ENCODE measurements around the gene KCNQ1OT1.

Gene KCNQ1OT1

DNA sequence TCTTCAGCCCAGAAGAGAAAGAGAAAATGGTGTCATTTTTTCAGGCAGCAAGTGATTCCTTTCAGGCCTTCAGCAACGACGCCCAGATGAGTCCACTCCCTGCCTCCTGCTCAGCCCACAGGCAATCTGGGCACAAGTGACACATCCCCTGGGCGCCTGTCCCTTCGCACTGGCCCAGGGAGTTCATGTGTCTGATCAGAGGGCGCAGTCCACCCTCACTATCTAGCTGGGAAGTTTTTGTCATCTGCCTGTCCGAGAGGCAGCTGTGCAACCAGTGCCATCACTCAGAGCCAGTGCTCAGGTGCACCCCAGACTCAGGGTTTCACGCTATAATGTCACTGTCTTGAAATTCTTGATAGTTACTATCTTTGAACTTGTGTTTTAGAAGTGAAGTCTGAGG lies 1.4 kb upstream of the KCNQ1OT1 start:
- DNase-seq, result no peak

DNA sequence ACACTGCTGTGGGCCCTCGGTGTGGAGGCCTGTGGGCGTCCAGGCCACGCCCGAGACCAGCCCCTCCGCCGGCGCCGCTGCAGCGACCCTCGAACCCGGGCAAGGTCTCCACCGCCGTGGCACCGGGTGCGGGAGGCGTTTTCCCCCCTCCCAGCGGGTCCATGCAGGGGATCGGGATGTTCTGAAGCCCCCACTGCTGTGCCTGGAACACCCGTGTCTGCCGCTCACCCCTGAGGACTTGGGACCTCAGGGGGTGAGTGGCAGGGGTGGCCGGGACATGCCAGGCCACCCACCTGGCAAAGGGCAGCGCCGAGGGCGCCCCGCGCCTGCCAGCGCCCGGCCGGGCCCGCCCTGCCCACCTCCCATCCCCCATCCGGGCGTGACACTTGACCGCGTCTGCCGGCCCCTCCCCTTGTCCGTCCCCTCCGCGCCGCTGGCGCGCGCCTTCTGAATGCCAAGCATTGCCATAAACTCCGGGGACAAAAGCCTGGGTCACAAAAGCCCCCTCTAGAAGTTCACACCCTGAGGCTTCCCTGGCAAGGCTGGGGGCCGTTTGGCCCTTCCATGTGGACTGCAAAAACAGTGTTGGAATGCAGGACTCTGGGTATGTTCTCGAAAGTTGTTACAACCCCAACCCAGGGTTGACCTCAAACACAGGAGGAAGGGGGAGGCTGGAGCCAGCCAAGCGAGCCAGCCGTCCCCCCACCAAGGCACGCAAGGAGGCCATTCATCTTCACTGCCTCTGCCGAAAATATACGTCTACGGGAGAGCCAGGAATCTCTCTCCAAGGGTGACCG lies 819 bp upstream of the KCNQ1OT1 start:
- peak; percentile 66 for DNase-seq

DNA sequence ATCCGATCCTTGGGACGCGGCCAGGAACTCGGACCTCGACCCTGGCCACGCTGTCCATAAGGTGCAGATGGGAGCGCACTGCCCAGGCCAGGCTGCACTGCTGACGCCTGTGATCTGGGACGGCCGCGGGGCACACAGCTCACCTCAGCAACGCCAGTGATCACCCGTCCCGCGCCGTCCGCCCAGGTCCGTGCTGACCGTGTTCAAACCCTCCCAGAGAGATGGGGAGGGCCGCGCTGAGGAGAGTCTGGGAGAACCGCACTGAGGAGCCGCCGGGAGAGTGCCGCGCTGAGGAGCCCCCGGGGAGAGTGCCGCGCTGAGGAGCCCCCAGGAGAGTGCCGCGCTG lies 636 bp downstream of the KCNQ1OT1 start:
- peak; percentile 43 for DNase-seq

DNA sequence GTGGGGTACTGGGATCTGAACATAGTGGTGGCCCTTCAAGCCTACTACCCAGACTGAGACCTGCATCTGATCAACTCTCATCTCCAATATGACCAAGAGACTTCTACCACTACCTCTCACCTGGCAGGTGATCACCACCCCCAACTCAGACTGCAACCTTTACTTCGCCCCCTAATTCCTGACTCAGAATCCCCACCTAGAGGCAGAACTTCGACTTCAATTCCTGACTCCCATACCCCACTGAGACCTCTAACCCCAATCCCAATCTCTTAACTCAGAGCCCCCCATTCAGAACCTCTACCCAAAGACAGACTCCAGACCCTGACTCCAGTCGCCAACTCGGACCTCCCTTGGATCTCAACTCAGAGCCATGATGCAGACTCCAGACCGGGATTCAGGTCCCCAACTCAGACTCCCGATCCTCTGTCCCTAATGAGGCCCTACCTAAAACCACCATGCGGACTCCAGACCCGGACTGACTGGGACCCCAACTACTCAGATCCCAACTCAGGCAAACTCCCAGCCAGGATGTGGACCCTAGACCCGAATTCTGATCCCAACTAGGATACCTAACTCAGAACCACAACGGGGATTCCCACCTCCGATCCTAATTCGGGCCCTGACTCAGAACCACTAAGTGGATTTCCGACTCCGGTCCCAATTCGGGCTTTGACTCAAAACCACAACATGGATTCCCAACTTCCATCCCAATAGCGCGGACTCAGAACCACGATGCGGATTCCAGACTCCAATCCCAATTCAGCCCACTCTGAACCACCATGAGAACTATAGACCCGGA lies 1.2 kb downstream of the KCNQ1OT1 start:
- DNase-seq, result no peak

DNA sequence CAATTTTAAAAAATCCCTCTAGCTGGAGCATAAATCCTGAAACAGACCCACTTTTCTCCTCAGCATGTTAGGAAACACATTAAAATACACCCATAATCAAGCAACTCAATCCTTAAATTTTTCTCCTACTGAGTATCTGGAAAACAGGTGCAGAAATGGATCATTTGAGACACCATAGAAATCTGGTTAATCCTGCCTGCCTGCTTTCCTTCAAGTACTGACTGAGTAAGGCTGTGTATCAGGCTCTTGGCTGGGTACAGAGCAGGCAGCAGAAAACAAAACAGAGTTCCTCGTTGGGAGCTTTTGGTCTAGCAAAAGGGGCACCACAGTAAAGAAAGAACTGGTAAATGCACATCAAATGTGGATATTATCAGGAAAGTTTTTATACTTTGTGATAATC lies 1.9 kb downstream of the KCNQ1OT1 start:
- no peak for DNase-seq

DNA sequence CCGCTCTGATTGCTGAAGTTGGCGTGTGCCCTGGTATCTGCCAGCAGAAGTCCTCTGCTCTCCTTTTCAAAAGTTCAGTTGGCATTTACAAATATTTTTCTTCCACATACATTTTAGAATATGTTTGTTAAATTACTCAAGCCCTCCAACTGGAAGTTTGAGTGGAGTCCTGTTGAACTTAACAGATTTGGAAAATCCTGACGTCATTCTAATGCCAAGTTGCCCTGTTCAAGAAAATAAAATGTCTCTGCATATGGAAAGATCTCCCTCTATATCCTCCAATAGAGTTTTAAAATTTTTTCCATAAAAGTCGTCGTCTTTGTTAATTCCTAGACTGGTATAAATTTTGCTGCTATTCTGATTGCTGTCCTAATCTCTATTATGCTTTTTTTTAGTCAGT lies 3.3 kb downstream of the KCNQ1OT1 start:
- DNase-seq, result no peak

DNA sequence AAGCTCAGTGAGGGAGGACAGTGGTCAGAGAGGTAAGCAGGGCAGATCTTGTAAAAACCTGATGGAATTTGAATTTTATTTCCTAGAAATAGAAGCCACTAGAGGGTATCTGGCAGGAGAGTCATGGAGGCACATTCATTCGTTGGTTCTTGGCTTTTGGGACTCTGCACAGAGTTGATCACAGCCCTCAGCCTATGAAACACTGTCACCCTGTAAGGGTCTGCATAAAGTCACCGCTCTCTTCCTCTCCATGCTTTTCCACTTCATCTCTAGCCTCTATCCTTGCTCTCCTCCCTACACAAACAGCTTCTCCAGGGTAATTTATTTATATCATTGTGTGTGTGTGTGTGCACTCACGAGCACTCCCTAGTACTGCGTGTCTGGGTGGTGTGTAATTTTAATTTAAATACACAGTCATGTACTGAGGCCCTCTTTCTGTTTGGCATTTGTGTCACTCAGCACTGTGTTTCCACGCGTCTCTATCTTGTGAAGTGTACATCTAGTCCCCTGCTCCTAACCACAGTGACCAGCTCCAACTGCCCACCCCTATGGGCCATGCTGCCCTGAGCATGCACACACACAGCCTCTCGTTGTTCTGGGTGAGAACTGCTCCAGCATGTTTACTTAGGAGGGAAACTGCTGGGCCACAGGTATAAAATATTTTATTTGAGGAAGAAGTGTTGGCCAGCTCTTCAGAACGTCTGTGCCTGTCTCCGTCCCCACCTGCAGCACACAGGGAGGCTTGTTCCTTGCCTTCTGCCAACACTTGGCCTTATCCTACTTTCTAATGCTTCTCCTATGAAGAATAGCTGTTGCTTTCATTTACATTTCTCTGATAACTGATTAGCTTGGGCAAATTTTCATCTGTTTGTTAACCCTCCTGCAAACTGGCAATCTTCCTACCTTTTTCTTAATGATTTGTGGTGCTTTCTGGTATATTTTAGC lies 4.5 kb downstream of the KCNQ1OT1 start:
- no peak for DNase-seq

DNA sequence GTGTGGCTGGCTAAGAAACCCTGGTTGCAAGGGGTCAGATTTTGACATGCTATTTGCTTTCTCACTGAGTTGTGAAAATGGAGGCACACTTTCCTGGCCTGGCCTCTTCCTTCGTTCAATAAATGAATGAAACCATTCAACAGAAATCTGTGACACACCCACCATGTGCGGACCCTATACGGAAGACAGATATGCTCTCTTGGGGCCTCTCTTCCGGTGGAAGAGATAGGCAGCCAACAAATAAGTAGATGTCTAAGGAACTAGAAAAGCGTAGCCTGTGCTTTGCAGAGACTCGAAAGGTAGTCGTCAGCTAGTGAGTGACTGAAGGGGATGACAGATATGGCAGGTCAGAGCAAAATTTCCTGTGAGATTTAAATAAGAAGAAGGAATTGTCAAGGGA lies 5.3 kb downstream of the KCNQ1OT1 start:
- no peak for DNase-seq

DNA sequence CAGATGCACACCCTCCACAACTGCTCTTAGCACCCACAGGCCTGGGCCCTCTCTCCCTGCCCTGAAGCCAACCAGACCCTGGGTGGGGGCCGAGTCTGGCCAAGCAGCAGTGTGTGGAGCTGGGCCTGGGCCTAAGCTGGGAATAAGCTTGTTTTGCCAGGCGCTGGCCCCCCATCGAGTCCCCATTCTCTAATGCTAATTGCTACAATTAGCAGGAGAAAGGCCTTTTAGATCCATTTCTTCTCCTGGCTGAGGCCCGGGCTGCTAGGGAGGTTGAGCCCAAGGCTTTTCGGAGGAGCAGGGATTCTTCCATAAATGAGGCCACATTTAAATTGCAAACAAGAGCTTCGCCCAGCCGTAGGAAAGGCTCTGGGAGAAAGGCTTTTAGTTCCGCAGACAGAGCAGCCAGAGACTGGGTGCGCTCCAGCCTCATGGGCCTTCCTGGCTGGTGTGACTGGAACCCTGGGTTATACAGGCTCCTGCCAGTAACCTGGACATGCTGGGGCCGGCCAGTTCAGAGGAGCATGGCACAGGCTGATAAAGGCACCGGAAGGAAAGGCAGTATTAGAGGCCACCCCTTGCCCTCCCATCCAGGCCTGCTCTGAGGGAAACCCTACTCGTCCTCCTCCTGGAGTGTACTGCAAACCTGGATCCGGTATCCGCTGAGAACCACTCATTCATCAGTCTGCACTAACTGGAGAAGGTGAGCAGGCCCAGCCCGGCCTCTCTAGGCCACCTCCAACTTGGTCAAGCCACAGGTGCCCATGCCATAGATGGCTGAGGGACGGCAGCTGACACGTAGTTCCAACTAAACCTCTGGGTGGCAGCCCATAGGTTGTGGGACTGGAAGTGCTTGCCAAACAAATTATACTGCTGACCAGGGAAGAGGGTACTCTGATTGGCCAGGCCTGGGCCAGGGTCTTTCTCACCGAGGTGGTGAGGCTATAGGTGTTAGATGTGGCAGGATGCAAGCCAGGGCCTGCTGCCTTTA lies 6.2 kb downstream of the KCNQ1OT1 start:
- DNase-seq, result no peak

DNA sequence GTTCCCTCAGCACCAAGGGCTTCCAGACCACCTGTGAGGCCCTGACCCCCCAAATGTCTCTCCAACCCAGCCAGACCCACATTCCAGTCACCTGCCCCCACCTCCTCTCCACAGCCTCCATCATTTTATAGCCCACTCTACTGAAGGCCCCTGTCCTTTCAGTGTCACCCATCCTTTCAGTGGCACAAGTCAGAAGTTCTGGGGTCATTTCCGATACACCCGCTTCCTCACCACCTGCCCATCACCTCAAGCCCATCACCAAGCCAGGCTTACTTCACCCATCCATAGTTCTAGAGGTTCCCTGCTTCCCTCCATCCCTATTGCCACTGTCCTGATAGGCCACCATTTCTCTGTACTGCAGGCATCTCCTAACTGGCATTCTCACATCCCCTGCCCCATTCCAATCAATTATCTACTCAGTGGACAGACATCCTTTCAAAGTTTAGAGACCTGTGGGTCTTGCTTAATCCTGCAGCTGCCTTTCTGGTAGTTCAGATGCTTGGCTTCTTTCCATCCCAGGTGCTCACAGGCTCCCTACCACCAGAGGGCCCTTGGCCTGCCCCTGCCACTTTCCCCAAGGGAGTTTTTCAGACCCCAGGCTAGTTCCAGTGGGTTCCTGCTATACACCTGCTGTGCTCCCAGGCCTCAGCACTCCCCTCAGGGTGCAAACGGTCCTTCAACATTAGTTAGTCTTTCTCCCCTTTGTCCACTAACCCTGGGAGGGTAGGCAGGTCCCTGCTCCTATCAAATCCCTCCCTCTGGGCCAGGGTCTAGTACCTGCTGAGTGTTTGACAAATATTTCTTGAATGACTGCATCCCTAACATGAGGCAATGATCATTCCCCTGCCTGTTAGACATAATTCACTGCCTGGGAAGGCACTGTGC lies 7.6 kb downstream of the KCNQ1OT1 start:
- DNase-seq, result no peak

DNA sequence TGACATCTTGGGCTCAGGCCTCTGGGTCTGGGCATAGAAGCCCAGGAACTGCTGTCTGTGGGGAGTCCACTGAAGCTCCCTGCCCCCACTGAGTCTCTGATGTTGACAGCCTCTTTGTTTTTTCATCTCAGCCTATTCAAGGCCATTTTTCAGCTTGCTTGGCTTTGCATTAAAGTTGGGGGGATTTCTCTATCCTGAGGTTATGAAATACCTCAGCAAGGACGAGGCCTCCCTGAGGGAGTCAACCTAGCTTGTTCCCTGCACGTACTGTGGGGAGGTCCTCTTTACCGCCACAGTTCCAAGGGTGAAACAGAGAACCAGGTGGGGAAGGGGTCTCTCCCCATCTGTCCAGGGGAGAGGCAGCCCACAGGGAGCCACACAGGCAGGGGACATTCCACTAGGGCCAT lies 8.4 kb downstream of the KCNQ1OT1 start:
- no peak for DNase-seq

DNA sequence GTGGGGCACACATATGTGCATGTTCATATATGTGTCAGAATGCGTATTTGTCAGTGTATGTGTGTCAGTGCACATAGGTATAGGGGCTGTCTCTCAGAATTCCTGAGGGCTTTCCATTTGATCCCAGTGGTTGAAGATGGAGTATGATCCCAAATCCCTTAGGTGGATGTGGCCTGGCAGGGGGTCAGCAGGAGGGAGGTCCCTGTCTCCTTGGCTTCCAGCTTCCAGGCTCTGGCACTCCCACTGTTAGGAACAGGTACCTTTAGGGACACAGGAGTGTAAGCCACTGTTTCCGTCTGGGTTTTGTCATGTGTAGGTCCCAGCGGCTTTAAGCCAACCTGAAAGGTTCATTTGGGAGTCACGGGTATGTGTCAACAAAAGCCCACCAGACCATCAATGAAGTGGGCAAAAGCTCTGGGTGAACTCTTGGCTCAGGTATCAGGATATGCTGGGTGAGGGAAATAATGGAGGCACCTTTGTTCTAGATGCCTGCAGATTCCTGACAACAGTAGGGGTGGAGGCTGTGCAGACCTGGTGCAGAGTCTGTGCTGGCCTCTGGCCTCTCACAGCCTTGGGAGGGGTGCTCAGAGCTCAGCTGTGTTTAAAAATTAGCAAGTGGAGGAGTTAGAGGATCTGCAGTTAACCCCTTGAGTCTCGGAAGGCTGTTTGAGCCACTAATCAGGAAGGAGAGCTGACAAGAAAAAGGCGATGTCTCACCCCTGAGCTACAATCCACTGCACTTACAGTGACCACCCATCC lies 9.0 kb downstream of the KCNQ1OT1 start:
- no peak for DNase-seq

DNA sequence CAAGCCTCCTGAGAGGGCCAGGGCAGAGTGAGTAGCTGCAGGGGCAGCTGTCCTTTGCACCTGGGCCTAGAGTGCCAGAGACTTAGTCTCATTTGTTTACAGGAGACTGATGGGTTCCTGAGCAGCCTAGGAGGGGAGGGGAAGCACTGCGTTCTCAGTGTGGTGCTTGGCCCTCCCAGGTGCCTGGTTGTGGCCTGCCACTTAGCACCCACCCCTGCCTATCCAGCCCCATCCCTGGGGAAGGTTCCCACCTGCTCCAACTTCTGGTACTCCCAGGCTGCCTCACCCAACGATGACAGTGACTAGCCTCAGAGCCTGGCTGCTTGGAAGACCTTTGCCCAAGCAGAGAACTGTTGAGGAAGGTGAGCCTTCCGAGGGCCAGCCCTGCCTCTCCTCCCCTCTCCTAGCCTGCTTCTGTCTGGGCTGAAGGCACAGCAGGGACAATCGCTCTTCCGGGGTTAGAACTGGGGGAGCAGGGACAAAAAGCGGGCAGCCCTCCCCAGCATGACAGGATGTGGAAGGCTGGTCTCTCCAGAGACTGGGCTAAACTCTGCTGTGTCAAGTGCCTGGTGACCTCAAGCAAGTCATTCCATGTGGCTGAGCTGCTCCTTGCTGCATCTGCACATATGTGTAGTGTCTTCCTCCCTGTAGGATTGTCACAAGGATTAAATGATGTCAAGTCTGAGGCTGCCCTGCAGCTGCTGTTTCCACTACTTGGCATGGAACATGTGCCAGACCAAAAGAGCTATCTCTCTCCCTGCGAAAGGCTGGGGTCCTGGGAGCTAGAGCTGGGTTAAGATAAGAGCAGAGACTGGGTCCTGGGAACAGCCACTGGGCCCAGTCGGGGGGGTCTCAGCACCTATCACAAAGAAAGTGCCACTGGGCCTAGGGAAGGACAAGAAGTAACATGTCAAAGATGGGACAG lies 9.9 kb downstream of the KCNQ1OT1 start:
- DNase-seq, result no peak

DNA sequence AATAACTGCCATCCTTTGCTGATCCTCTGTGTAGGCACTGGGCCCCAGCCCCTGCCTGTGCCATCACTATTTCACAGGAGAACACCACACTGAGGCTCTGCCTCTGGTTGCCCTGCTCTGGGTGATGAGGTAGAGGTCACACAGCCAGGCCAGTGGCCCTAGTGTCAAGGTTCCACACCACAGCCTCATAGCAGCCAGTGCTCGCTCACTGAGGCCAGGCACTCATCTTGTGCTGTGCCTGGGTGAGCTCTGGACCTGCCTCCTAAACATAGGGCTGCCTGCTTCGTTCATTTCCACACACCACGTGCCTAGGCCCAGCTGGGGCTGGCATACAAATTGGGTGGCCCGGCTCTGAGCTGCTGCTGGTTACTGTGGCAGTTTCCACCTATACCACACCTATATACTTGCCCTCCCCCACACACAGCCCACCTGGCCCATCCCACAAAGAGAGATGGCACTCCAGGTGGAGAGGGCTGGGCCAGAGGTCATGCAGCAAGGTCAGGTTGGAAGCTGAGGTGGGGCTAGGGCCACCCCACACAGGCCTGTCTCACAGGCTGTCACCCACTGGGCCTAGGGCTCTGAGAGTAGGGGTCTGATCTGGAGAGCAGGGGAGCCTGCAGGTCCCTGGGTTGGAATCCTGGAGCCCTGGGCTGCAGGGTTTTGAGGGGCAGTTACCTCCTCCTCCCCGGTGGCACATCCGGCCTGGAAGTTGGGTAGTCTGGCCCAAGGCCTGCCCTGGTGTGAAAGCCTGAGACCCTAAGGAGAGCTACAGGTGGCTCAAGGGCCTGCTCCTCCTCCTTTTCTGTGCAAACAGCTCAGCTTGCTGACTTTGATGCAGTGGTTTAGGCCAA lies 11.2 kb downstream of the KCNQ1OT1 start:
- DNase-seq, result no peak

DNA sequence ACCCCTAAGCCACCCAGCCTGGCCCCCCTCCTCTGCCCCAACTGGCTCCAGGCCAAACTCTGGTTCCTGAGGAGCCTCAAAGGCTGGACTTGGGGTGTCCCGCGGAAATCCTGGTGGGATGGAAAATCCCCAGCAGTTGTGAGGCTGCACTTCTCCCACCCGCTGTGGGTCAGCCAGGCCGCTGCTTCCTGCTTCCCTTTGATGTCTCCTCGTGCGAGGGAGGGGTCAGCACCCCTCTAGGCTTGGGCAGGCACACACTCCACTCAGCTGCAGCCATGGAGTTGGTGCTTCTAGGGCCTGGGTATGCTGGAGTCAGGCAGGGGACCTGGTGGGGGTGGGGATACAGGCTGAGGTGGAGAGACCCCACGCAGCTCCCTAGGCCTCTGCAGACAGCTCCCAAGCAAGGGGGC lies 12.0 kb downstream of the KCNQ1OT1 start:
- DNase-seq, result no peak

DNA sequence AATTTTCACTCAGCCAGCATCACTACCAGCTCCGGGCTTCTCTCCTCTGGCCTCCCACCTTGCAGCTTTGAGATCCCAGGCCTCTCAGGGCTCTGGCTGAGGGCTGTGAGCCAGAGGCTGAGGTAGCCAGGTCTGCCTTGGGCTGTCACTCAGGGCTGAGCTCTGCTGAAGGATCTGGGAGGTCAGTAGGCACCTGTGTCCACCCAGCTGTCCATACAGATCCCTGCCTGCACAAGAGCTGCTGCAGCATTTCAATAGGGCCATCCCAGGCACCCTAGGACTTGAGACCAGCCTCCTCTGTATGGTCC lies 12.6 kb downstream of the KCNQ1OT1 start:
- no peak for DNase-seq

DNA sequence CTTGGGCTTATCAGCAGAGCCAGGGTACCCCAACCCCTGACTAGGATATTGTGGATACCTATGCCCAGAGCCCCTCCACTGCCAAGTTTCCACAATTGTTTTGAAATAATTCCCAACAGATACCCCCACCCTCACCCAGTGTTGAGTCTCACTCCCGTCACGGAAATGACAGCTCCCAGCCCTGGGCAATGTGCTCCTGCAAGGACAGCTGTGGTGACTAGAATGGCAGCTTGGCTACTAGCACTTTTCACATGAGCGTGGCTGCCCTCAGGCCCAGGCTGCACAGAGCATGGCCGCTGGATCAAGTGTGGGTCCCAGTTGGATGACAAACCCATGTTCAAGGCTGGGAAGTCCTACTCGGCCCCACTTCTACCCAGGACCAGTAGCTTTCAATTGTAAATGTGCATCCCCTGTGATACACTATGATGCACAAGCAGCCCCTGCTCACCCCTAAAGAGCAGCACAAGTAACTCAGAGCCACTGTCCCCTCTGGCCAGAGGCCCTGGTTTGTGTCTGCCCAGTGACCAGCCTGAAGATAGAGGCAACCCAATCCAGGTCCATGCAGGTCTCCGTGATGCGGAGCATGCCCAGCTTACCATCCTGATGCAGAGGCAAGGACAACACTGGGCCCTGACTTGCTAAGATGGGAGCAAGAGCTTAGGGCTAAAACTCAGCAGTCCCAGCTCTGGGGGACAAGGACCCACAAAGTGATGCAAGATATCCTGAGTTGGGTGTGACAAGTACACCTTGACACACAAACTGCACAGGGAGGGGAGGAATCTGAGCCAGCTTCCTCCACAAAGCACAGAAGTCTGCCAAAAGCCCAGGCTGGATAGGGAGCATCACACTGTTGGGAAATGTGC lies 13.2 kb downstream of the KCNQ1OT1 start:
- DNase-seq, result no peak

All from stimulated activated CD4-positive, alpha-beta T cell treated with anti-CD3 and anti-CD28 coated beads, Interleukin-15, amount 100 ng/mL, for 24 hours (primary cell).